HG03135 (cell line): ENCODE data around the gene THSD7B.
"Not testable (repeated sequence)": the region's sequence is repeated elsewhere in the genome, so short reads cannot be mapped to it uniquely, and the experiment has no call there.

Experiments used
- ATAC-seq: cut with Tn5 transposase; IDR thresholded peaks from one replicate; pipeline ENCODE4 v1.9.1; 2021; ENCODE audit warnings: mild to moderate bottlenecking, moderate library complexity; ENCODE audit not compliant: unreplicated experiment

THSD7B gene

DNA sequence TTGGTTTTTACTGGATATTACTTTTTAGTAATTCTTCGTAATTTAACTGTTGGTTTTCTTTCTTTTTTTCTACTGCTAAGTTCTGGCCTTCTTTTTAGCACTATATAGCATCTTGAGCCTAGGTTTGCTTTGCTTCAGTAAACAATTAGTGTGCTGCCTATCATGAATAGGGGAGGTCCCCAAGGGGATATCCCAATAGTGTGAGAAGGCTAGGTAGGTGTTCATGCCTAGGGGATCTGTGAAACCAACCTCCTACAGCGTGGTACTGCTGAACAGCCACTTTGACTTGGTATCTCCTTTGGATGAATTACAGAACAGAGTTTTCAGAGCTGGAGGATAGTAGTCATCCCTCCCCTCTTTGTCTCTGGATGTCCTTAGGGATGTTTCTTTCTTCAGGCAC, 888.7 kb downstream of the THSD7B start:
- no peak for ATAC-seq

DNA sequence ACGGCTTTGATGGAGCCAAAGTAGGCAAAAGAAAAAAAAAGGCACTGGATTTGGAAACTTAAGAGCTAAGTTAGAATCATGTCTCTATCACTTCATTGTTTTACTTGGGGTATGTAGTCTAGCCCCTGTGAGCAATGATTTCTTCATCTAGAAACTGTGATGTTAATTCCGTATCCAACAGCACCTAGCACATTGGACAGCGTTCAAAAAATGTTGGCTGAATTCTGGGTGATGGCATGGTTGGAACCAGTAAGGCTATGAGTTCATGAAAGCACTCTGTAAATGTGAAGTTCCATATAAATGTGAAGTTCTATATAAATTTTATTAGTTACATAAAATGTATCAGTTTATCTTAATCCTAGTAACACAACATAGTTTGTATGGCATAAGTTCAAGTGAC, 890.5 kb downstream of the THSD7B start:
- no peak for ATAC-seq

DNA sequence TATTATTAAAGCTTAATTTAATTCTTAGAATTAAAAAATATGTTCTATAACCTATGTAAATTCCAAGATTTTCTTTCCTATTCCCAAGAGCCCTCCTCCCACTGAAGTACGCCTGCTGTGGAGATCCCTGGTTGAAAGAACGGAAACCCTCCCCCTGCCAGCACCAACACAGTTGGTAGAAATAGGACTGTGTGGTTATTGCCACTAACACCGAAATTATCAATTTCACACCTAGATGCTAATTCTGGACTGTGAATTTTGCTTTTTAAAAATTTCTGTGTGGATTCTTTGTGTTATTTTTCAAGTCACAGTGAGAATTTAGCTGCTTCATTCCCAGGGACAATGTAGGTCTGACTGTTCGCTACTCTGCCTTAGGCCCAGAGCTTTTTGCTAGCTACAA, 893.1 kb downstream of the THSD7B start:
- no peak for ATAC-seq

DNA sequence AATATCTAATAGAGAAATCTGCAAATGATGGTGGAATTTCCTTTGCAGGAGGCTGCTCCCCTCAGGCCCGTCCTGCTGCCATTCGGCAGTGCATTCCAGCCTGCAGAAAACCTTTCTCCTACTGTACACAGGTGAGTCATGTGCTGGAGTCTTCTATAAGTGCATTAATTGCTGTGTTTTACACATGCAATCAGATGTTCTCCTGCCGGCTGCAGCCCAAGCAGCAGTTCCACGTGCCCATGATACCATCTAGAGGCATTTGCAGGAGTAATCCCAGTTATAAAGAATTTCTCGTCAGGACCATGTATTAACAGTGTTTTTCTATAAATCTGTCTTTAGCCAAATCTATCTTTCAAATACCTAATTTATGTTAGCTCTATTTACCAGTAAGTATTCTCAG, 894.3 kb downstream of the THSD7B start:
- ATAC-seq = no peak

DNA sequence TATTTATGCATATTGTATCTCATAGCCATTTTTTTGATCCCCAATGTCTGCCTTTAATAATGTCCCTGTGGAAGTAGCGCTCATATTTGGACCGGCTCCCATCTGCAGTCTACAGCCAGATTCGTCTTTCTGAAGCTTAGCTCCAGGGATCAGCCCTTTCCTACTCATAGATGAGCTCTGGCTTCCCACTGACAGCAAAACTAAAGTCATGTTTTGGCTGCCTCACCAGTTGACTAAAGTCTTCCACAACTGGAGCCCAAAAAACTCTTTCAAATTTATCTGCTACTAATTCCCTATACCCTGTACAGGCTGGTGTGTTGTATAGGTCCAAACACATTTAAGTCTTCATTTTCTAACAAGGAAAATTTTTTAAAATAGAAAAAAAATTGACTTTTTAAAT, 904.8 kb downstream of the THSD7B start:
- no peak for ATAC-seq

DNA sequence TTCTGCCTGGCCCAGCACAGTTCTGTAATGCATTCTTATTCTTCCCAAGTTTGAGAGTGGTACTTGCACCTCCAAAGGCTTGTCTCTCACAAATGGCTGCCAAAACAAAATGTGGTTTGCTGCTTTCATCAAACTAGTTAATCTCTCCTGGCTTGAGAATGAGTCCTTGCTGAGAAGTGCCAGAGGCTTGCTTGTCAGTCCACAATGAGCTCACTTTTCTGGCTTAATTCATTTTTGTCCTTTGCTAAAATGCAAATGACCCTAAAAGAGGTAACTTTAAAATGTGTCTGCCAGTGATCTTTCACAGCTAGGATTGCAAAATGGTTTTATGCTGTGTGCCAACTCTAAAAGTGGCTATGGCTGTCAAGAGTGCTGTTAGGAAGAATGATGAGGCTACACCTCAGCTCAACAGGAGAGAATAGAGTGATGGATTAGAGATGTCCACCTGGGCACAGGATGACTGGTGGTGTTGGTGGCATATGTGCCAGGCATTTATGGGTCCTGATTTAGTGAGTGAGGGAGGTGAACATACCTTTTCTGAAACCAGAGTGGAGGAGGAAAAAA, 907.7 kb downstream of the THSD7B start:
- ATAC-seq = no peak

DNA sequence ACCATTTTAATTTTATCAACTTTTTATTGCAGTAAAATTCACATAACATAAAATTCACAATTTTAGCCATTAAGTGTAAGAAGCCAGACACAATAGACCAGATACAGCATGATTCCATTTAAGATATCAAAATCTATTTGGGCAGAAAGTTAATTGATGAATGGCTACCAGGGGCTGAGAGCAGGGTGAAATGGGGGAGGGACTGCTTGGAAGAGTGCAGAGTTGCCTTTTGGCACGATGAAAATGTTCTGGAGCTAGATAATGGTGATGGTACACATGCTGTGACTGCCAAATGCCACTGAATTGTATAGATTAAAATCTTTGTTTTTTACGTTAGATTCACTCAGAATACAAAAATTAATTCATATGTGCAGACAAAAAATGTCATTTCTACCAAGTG, 909.6 kb downstream of the THSD7B start:
- ATAC-seq = no peak

DNA sequence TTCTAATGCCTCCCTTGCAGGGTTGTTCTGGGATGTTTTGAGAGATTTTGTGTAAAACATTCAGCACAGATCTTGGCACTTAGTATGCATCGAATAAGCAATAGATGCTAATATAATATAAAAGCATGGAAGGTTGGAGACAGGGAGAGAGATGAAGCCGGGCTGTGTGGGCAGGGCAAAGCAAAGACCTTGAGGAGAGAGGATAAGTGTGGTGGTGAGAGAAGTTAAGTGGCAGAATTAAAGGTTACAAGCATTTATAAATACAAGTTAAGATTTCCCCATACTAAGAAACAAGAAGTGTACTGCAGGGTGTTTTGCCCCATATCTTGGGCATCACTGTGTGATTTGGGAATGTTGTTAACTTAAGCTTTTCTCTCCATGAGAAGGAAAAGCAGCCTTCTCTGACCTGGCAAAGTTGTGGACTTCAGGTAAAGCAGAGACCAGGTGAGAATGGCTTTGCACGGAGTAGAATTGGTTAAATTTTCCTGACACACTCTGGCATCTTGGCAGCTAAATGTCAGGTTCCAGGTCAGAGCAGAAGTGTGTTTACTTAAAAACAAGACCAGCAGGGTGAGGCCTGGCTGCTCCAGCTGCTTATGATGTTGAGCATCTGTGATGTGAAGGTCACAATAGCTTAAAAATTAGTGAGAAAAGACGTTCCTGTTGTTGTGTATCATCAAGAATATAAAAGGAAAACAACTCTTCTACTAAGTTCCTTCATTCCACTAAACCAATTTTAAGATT, 910.4 kb downstream of the THSD7B start:
- no peak for ATAC-seq

DNA sequence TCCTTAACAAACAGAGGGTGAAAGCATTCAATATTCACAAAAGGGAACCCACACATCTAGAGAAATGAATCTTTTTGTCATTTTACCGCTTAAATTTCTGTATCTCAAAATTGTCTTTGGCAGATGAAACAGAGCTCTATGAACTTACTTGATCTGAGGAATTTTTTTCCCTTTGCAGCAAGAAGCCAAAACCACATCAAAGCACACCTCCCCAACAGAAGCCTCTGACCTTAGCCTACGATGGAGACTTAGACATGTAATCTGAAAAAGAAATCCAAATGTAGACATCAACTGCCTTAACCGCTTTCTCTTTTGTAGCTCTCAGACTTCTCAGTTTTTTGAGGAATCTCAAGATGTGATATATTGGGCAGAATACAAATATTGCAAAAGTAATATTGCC, 911.0 kb downstream of the THSD7B start:
- no peak for ATAC-seq

DNA sequence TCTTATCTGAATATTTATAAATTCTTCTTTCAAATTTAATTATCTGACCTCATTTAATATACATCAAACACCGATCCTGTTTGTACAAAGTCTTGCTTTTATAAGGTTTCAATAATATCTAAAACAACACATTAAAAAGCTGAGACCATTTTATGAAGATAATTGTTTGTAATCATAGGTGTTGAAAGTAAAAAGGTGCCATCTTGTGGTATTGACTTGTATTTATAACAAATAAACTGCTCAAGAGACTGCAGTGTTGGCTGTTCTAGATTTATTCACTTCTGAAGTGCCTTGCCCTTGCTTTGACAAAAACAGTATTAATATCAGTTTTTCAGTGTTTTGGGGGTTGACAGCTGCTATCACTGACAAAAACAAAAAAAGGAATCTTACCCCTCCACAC, 912.1 kb downstream of the THSD7B start:
- ATAC-seq = no peak

DNA sequence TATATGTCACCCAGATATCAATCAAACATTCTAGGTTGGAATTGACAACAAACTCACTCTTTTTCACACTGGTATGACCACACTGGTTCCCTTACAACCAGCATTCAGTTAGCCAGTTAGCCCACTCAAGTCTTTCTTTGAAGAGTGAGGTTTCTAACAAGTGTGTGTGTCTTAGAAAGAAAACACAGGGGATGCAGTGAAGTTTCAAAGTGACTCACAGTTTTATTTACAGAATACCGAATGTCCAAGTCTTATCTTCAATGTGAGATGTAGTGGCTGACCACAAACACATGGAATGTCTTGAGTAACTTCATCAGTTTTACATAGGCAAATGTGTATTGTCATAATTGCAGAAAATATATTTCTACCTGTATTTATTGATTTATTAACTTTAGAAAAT, 924.2 kb downstream of the THSD7B start:
- no peak for ATAC-seq

DNA sequence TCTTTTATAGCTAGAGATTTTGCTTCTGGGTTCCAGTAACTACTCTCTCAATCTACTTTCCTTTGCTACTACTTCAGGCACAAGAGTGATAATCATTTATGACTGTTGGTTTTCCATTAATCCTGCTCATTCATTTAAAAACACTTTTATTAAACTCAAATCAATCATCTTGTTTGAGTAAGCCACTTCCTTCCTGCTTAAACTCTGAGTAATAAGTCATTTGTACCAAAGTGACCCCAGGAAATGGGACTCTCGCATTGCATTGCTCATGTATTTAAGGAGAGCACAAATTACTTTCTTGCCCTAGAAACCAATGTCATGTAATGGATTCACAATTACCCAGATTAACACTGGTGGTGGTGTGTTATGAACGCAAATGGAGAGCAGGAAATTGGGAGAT, 928.2 kb downstream of the THSD7B start:
- peak; percentile 59 for ATAC-seq

DNA sequence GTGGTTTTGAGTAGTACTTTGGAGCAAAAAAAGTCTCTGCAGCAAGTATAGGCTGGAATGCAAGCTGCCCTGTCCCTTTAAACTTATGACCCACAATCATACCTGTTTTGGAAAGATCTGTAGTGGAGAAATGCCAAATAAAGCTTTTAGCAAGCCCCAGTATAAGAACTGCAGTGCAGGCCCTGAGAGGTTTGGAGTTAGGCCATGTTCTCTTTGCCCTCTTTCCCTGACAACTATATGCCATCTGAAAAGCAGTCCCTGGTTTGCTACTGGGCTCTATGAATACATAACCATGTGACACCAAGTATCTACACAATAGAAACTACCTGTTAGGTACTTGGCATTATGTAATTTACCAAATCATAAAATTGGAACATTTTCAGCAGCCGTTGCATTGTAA, 931.6 kb downstream of the THSD7B start:
- no peak for ATAC-seq

DNA sequence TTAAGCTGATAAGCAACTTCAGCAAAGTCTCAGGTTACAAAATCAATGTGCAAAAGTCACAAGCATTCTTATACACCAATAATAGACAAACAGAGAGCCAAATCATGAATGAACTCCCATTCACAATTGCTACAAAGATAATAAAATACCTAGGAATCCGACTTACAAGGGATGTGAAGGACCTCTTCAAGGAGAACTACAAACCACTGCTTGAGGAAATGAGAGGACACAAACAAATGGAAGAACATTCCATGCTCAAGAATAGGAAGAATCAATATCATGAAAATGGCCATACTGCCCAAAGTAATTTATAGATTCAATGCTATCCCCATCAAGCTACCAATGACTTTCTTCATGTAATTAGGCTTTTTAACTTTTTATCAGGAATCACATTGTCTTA, 934.9 kb downstream of the THSD7B start:
- ATAC-seq = not testable (repeated sequence)

DNA sequence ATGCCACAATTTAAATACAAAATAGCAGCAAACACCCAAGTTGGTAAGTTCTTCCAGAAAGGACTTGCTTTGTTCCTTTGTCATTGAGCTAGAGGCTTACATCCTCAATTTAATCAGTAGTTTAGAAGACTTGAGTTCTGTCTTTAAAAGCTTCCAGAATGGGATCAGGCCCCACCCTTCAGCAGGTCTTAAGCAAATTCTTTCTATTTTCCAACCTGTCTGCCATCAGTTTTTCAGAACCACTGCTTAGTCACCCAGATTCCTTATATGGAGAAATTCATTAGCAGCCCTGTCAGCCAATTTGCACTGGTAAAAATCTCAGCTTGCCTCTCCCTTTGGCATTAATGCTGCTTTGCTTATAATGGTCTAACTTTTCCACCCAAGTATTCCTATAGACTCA, 935.3 kb downstream of the THSD7B start:
- no peak for ATAC-seq

DNA sequence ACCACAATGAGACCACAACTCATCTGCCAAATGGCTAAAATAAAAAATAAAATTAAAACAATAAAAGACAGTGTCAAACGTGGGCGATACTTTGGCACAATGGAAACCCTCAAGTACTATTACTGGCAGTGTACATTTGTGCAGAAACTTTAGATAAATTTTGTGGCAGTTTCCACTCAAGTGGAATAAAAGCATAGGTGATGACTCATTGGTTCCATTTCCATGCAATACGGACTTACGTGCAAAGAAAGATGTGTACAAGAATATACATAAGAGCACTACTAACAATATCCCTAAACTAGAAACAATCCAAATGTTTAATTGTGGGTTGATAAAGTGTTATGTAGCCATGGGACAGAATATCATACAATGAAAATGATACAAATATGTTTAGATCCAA, 940.0 kb downstream of the THSD7B start:
- ATAC-seq = no peak

DNA sequence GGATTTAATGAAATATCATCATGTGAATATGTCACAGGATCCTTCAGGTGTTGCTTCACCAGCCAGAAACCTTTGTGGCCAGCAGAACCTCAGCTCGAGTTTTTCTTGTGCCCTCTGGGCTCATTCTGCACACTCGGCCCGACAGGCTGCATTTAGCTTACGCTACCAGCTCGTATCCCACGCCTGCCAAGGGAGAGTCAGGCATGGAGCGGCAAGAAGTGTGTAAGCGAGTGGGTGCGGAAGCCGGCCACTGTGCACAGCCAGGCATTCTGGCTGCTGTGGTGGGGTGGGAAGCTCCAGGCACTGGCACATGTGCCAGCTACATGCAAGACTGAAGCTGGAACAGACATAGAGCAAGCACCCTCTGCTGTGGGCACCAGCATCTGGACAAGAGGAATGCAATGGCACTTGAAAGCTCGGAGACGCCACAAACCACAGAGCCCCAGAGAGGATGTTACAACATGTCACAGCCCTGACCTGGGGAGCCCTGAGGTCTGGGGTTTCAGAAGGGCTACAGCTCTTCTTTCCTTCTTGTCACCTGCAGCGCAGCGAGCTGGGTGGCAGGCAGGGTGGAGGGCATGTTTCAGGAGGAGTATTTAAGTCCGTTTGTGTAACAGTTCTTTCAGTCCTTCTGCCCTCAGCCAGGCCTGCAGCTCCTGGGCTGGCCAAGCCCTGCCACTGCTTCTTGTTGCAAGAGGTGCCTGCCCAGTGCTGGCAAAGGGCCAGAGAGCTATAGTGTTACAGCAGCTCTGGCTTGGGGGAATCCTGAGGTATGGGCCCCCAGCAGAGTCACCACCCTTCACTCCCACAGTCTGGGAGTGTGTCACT, 941.7 kb downstream of the THSD7B start:
- no peak for ATAC-seq

DNA sequence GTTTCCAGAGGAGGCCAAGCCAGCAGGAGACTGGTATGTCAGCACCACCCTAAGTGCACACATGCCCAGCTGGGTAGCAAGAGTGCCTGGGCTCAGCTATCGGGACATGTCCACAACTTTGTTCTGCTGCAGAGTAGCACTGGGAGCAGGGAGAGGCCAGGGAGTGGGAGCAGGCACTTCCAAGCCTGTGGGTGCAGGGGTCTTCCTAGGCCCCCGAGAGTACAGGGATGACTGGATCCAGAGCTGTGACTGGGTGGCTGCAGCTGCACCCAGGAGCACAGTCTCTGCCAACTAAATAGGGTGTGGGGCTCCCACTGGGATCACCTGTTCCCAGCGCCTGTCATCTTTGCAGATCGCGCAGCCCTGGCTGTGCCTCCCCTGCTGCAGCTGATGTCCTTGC, 943.0 kb downstream of the THSD7B start:
- no peak for ATAC-seq

DNA sequence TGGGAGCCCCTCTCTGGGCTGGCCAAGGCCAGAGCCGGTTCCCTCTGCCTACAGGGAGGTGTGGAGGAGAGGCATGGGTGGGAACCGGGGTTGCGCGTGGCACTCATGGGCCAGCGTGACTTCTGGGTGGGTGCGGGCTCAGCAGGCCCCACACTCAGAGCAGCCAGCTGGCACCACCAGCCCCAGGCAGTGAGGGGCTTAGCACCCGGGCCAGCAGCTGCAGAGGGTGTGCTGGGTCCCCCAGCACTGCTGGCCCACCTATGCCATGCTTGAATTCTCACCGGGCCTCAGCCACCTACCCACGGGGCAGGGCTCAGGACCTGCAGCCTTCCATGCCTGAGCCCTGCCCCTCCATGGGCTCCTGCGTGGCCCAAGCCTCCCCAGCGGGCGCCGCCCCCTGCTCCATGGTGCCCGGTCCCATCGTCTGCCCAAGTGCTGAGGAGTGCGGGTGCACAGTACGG, 950.4 kb downstream of the THSD7B start:
- ATAC-seq = no peak

DNA sequence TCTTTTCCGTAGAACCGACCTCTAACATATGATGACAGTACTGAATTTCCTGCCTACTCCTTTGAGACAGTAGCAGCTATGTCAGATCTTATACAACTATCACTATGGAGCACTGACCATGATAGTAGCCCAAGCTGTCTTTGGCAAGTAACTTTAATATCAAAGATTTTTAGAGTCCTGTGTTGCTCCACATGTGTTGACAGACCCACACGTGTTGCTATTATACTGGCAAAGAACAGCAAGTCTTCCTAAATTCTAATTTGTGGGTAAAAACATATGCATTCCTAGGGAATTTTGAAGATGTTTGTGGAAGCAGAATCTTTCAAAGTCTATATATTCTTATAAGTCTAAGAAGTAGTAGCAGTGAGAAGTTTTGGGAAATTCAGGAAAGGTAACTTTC, 953.4 kb downstream of the THSD7B start:
- ATAC-seq = no peak

DNA sequence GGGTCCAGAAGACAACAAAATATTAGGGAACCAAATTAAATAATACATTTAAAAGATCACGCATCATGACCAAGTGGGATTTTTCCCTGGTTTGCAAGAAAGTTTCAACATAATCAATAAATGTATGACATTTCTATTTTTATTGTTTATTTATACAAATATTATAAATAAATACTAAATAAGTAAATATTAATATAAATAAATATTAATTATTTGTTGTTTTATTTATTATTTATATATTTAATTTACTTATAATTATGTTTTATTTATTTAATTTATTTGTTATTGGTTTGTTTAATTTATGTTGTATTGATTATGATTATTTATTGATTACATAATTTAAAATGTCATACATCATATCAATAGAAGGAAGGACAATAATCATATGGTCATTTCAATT, 956.4 kb downstream of the THSD7B start:
- ATAC-seq = no peak

DNA sequence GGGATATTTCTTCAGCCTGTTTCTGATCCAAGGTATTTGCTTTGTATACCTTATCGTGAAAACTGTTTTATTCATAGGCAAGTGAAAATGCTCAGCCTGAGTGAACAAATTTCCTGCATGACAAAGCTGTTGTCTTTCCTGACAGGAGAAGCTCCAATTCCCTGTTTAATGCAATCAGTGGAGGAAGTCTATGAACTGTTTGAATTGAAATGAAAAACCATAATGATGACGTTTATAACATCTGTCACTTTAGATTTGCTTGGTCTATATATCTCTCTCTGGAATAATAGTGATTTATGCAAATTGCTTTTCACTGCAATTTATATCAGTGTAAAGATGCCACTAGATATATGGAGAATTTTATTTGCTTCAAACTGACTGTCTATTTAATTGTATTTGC, 959.6 kb downstream of the THSD7B start:
- ATAC-seq = no peak
